PC-3 (cell line): ENCODE results near the gene LINC00237. TPM values are rescaled to one million over a fixed set of nuclear protein-coding genes. Genes with fewer than 3 reads are reported as not detected.

Experiments
- ATAC-seq: fragments of 200-7000 bp; cut with Tn5 transposase; 2 replicates; pipeline ENCODE4 v1.9.1; 2020; ENCODE audit warnings: mild to moderate bottlenecking, moderate library complexity
- BruUV-seq: library from RNA; stranded (reverse); fragments of 400-500 nt; replicated peaks from 2 replicates; lab custom pipeline; 2021; lab: Mats Ljungman, UMichigan
- CTCF ChIA-PET: fragments of 300-600 bp; sonication (Branson Sonifier 250); formaldehyde crosslinking; loops from one replicate; lab custom pipeline; 2022; ENCODE audit warnings: antibody characterized with exemption; lab: Charles Lee
- POLR2A ChIA-PET: fragments of 300-600 bp; sonication (Branson Sonifier 250); formaldehyde crosslinking; loops from one replicate; lab custom pipeline; 2022; ENCODE audit warnings: antibody characterized with exemption; ENCODE audit not compliant: unreplicated experiment; lab: Charles Lee
- DNase-seq: peaks from one replicate; pipeline ENCODE4 v3.0.0-alpha.2; 2015
- H2AFZ ChIP-seq: fragments of 300-600 bp; sonication (generic); 2 replicates; pipeline ENCODE4 v1.6.0; 2016; ENCODE audit warnings: antibody characterized with exemption, low read length
- H3F3A ChIP-seq: fragments of 300-600 bp; sonication (generic); one replicate; pipeline ENCODE4 v1.6.0; 2017; ENCODE audit warnings: antibody characterized with exemption, low read length, control low read depth, mild to moderate bottlenecking; ENCODE audit not compliant: unreplicated experiment
- H3K27ac ChIP-seq: fragments of 300-600 bp; sonication (generic); 2 replicates; pipeline ENCODE4 v1.5.1; 2016; ENCODE audit warnings: mild to moderate bottlenecking, low read length
- H3K27me3 ChIP-seq: fragments of 300-600 bp; sonication (generic); 2 replicates; pipeline ENCODE4 v1.6.1; 2016; ENCODE audit warnings: low read length, mixed read lengths
- H3K36me3 ChIP-seq: fragments of 300-600 bp; sonication (generic); 2 replicates; pipeline ENCODE4 v1.6.1; 2016; ENCODE audit warnings: low read depth, mixed run types, low read length, mixed read lengths
- H3K4me1 ChIP-seq: fragments of 300-600 bp; sonication (generic); 2 replicates; pipeline ENCODE4 v1.5.1; 2016; ENCODE audit warnings: low read length; ENCODE audit not compliant: insufficient read depth
- H3K4me2 ChIP-seq: fragments of 300-600 bp; sonication (generic); 2 replicates; pipeline ENCODE4 v1.6.0; 2016; ENCODE audit warnings: low read length
- H3K4me3 ChIP-seq: fragments of 300-600 bp; sonication (generic); 2 replicates; pipeline ENCODE4 v1.5.1; 2016; ENCODE audit warnings: mild to moderate bottlenecking, low read length, mixed read lengths
- H3K79me2 ChIP-seq: fragments of 300-600 bp; sonication (generic); 2 replicates; pipeline ENCODE4 v1.6.1; 2017; ENCODE audit warnings: low read length, mixed read lengths
- H3K9ac ChIP-seq: fragments of 300-600 bp; sonication (generic); 2 replicates; pipeline ENCODE4 v1.6.0; 2016; ENCODE audit warnings: mild to moderate bottlenecking, low read length
- H3K9me2 ChIP-seq: fragments of 300-600 bp; sonication (generic); replicated peaks from 2 replicates; pipeline ENCODE4 v1.6.1; 2016; ENCODE audit warnings: mixed run types, low read length, mixed read lengths
- H3K9me3 ChIP-seq: fragments of 300-600 bp; sonication (generic); 2 replicates; pipeline ENCODE4 v1.6.1; 2016; ENCODE audit warnings: low read length, mixed read lengths
- H4K20me1 ChIP-seq: fragments of 300-600 bp; sonication (generic); 2 replicates; pipeline ENCODE4 v1.6.1; 2016; ENCODE audit warnings: low read length, mixed read lengths
- CTCF ChIP-seq: fragments of 300-600 bp; sonication (generic); conservative IDR thresholded peaks from 2 replicates; pipeline ENCODE4 v1.5.1; 2017; ENCODE audit warnings: antibody characterized with exemption, low read depth, mild to moderate bottlenecking, low read length
- EZH2 ChIP-seq: fragments of 300-600 bp; sonication (generic); IDR thresholded peaks from one replicate; pipeline ENCODE4 v1.6.1; 2017; ENCODE audit warnings: antibody characterized with exemption, mild to moderate bottlenecking, low read length; ENCODE audit not compliant: unreplicated experiment
- EZH2phosphoT487 ChIP-seq: fragments of 300-600 bp; sonication (generic); IDR thresholded peaks from 2 replicates; pipeline ENCODE4 v1.6.1; 2018; ENCODE audit warnings: mild to moderate bottlenecking, antibody characterized with exemption, low read length, borderline replicate concordance
- intact Hi-C: fragments of 100-400 bp; cut with micrococcal nuclease; formaldehyde crosslinking; loops from 2 replicates; pipeline ENCODE4 v1.9.0; 2023
- total RNA-seq: library from RNA; depleted of rRNA; stranded (reverse); fragments of >200 nt; gene quantifications from 2 replicates; pipeline ENCODE4 v1.2.3, GENCODE V29; 2014

The LINC00237 gene
- total RNA-seq, 1 experiment from 2014 or later: not detected

DNA sequence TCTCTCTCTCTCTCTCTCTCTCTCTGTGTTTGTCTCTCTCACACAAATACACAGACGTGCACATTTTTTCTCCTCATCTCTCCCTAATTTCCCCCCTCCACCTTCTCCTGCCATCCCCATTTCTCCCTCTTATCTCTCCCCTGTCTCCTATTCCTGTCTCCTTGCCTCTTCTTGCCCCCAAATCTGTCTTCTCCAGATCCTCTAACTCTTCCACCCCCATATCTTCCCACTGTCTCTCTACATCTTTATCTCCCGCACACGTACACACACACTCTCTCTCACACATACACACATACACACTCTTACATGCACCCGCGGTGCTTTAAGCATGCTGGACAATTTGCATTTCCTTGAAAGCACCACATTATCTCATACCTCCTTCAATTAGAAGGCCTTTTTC lies 35.7 kb upstream of the LINC00237 start:
- CTCF ChIA-PET: no interaction called here
- DNase-seq: no peak
- no peak overlapping the region for H3K27ac ChIP-seq
- H3K9me3 ChIP-seq: no peaks in the 10 kb centered on the region
- H3K27me3 ChIP-seq: no peaks in the 10 kb centered on the region
- no peak overlapping the region for H3K4me3 ChIP-seq
- H2AFZ ChIP-seq: no peak overlapping the region
- POLR2A ChIA-PET: interaction anchor here (0.6 kb wide), 1 partner anchor 354 kb away, joined by 3 read pairs; no protein-coding TSS in a partner anchor
- H3K36me3 ChIP-seq: no peaks in the 10 kb centered on the region; the same call in 1 of the 2 replicates
- intact Hi-C loops: no loop called here
- no TSS peak for BruUV-seq
- no peak for ATAC-seq
- H3K4me1 ChIP-seq: no peaks in the 10 kb centered on the region
- no peak for TF ChIP-seq CTCF
- TF ChIP-seq EZH2: no peak
- TF ChIP-seq EZH2phosphoT487: no peak
- no peak overlapping the region for H3K4me2 ChIP-seq
- no peaks in the 10 kb centered on the region for H4K20me1 ChIP-seq
- H3K9me2 ChIP-seq: no peaks in the 10 kb centered on the region
- H3F3A ChIP-seq: no peaks in the 10 kb centered on the region
- no peaks in the 10 kb centered on the region for H3K79me2 ChIP-seq
- H3K9ac ChIP-seq: no peak overlapping the region

DNA sequence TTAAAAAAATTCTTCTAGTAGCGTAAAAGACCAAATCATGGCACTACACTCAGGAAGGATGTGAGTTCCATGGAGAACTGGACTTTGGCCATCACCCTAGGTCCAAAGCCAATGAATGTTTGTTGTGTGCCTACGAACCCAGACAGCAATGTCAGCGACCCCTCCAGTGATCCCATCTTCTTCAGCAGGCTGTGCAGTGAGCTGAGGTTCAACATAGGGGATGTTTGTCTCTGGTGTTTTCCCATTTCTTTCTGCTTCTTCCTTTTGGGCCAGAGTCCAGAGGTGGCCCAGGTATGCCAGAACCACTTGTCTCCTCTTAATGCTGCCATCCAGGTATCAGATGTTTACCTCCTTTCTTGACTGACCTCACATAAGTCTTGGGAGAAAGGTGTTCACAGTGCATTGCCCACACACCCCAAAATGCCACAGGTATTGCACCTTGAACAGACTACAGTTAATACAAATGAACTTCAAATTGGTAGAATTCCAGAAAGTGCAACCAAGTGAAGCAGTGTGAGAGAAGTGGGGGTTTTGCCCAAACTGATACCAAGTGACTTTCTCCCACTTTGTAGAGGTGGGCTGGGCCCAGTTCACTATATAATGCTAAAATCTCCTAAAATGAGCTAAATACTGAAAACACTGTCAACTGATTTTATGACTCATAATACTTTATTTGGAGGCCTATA lies 33.9 kb upstream of the LINC00237 start:
- no TSS peak for BruUV-seq
- Histone ChIP-seq H4K20me1 (no peaks in the 10 kb centered on the region), H3K79me2 (no peaks in the 10 kb centered on the region), H3F3A (no peaks in the 10 kb centered on the region), H3K27me3 (no peaks in the 10 kb centered on the region), H3K4me1 (no peaks in the 10 kb centered on the region), H3K27ac (no peak overlapping the region), H3K9me3 (no peaks in the 10 kb centered on the region), H3K4me2 (no peak overlapping the region), H3K9me2 (no peaks in the 10 kb centered on the region), H3K36me3 (no peaks in the 10 kb centered on the region; the same call in 1 of the 2 replicates), H2AFZ (no peak overlapping the region), H3K4me3 (no peak overlapping the region), H3K9ac (no peak overlapping the region)
- ChIA-PET CTCF (no interaction called here), POLR2A (no interaction called here)
- ATAC-seq: no peak
- no peak for DNase-seq
- TF ChIP-seq EZH2: no peak
- no peak for TF ChIP-seq EZH2phosphoT487
- no peak for TF ChIP-seq CTCF
- intact Hi-C loops: no loop called here

- no peaks in the 10 kb centered on the region; the same call in 1 of the 2 replicates for H3K36me3 ChIP-seq
- H3K27me3 ChIP-seq: no peaks in the 10 kb centered on the region
- ChIA-PET POLR2A (no interaction called here), CTCF (no interaction called here)
- no peak for DNase-seq
- no peak overlapping the region for H3K9ac ChIP-seq
- no peak overlapping the region for H3K4me2 ChIP-seq
- no peaks in the 10 kb centered on the region for H3F3A ChIP-seq
- no peak overlapping the region for H3K4me3 ChIP-seq
- H3K9me2 ChIP-seq: no peaks in the 10 kb centered on the region
- H3K79me2 ChIP-seq: no peaks in the 10 kb centered on the region
- intact Hi-C loops: no loop called here
- no peak for TF ChIP-seq CTCF
- no peak for TF ChIP-seq EZH2
- no peak for TF ChIP-seq EZH2phosphoT487
- no peaks in the 10 kb centered on the region for H3K4me1 ChIP-seq
- no peak for ATAC-seq
- H3K9me3 ChIP-seq: no peaks in the 10 kb centered on the region
- no peak overlapping the region for H2AFZ ChIP-seq
- no peak overlapping the region for H3K27ac ChIP-seq
- BruUV-seq: no TSS peak
- no peaks in the 10 kb centered on the region for H4K20me1 ChIP-seq
Measured at GRCh38 chr20:21137078-21137477, 30.9 kb upstream of the LINC00237 start.
